ENCODE measurements around the gene MED12. TPM values are rescaled to one million over a fixed set of nuclear protein-coding genes. Genes with fewer than 3 reads are reported as not detected.
A peak's percentile ranks its signal among the peaks of the same experiment; 100 is the strongest.
"Not testable (repeated sequence)": the region's sequence is repeated elsewhere in the genome, so short reads cannot be mapped to it uniquely, and the experiment has no call there.

The MED12 gene
- polyA plus RNA-seq, 4 donors: 29.2 to 69.2 (median 44.1) TPM

GRCh38 chrX:71158603-71159002 is 40.2 kb downstream of the MED12 start:
- DNase-seq (ENCODE audit: low read depth in 4 of 4, low spot score in 2 of 4): no peak

DNA sequence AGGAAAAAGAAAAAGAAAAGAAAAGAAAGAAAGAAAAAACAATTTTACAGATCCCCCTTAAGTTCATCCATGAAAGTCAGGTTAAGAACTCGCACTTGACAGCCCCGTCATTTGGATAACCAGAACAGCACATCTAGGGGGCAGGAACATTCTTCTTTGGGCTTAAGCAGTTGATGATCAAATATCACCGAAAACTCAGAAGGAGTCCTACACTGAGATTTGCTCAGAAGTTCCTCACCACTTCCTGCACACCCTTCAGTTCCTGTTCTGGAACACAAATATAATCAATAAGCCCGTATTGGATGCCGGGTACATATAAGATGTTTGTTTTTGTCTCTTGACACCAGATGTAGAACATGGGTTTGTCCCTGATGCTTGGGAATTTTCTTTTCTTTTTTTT is 40.9 kb downstream of the MED12 start:
- DNase-seq (ENCODE audit: low read depth in 4 of 4, low spot score in 2 of 4): no peak

DNA sequence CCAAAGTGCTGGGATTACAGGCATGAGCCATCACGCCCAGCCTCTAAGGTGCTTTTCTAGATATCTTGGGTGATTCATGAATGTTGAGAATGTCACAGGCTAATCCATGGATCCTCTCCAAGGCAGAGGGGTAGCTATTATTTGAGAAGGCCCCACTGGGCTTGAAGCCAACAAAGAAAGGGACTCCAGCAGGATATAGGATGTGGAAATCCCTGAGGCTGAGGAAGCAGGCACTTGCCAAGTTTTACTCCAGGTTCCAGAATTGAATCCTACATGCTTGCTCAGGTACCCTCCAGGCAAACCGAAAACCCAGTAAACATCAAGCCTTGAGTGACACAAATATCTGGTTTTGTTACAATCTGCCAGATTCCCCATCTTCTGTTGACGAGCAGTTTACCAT is 42.1 kb downstream of the MED12 start:
- DNase-seq (ENCODE audit: low read depth in 4 of 4, low spot score in 2 of 4): no peak

DNA sequence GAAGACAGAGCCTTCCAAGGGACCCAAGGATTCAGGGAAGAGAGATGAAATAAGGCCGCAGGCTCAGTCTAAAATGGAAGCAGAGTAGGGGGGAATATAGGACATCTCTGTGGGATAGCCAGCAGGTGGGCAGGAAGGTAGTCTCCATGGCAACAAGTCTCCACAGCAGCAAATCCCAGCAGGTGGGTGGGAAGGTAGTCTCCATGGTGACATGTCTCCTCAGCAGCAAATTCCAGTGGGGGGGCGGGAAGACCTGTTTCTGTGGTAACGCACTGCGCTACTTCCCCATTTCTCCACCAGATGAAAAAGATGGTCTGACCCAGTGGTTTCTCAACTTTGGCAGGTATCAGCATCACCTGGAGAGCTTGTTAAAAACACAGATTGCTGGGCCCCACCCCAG is 44.6 kb downstream of the MED12 start:
- no peak for DNase-seq (ENCODE audit: low read depth in 4 of 4, low spot score in 2 of 4)

DNA sequence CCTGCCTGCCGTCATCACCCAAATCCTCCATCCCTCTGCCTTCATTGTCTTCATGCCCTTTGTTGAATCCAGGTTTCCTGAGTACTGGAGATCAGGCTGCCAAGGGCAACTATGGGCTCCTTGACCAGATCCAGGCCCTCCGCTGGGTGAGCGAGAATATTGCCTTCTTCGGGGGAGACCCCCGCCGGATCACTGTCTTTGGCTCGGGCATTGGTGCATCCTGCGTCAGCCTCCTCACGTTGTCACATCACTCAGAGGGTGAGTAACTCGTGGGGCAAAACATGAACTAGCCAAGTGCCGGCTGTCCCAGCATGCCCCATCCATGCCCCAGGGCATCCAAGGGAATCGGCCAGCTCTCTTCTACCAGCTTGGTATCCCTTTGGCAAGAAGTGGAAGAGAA is 45.7 kb downstream of the MED12 start:
- DNase-seq (ENCODE audit: low read depth in 4 of 4, low spot score in 2 of 4): no peak

DNA sequence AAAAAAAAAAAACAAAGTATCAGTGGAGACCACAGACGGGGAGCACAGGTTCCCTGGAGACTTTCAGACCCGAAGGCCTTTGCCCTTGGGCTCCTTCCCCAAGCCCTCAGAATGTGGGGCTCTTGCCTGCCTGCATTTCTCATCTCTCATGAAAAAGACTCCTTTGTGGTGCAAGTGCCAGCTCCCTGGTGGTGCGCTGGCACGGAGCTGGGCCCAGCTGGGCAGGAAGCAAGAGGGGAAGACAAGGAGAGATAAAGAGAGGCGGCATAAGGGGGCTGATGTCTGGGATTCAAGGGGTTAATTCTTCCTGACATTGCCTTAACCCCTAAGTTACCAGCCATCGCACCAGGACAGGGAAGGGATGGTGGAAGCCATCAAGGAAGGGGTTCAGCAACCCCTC is 48.1 kb downstream of the MED12 start:
- no peak for DNase-seq (ENCODE audit: low read depth in 4 of 4, low spot score in 2 of 4)

GRCh38 chrX:71167031-71167781 is 48.8 kb downstream of the MED12 start:
- DNase-seq (ENCODE audit: low read depth in 4 of 4, low spot score in 2 of 4): no peak

DNA sequence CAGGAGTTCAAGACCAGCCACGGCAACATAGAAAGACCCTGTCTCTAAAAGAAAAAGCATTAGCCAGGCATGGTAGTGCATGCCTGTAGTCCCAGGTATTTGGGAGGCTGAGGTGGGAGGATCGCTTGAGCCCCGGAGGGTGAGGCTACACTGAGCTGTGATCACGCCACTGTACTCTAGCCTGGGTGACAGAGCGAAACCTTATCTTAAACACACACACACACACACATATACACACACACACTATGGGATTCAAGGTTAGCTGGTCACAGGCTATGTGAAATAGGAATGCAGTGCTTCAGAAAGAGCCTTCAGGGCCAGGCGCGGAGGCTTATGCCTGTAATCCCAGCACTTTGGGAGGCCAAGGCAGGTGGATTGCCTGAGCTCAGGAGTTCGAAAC is 49.7 kb downstream of the MED12 start:
- DNase-seq (ENCODE audit: low read depth in 4 of 4, low spot score in 2 of 4): no peak

GRCh38 chrX:71169586-71169985 is 51.2 kb downstream of the MED12 start:
- no peak for DNase-seq (ENCODE audit: low read depth in 4 of 4, low spot score in 2 of 4)

GRCh38 chrX:71170660-71171059 is 52.3 kb downstream of the MED12 start:
- DNase-seq (ENCODE audit: low read depth in 4 of 4, low spot score in 2 of 4): no peak

- no peak for DNase-seq (ENCODE audit: low read depth in 4 of 4, low spot score in 2 of 4)
Measured at GRCh38 chrX:71171110-71171801, 52.9 kb downstream of the MED12 start.

GRCh38 chrX:71173440-71173839 is 55.0 kb downstream of the MED12 start:
- DNase-seq (ENCODE audit: low read depth in 4 of 4, low spot score in 2 of 4): no peak

DNA sequence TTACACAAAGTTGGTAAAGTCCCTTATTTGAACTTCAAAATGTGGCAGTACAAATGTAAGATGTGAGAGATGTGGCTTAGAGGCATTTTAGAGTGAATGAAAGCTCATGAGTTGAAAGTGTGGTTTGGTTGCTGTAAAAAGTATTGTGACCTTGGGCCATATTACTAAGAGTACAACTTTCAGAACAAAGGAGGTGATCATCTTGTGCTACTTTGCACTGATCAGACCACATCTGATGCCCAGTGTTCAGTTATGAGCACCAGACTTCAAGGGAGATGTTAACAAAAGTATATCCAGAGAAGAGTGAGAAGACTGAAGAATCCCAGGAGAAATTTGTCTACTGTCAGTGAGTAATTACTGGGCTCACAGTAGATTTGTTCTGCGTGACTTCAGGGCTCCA is 56.4 kb downstream of the MED12 start:
- no peak for DNase-seq (ENCODE audit: low read depth in 4 of 4, low spot score in 2 of 4)

DNA sequence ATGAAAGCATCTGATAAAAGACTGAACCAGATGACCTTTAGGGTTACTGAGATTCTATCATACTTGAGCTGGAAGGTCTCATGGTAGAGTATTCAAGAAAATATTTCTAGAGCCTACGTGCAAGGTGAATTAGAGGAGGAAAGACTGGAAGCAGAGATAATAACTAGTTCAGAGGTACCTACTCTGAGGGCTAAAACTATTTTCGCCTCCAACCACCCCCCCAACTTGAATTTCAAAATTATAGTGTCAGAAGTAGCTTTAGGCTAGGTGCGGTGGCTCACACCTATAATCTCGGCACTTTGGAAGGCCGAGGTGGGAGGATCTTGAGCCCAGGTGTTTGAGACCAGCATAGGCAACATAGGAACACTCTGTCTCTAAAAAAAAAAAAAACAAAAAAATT is 57.1 kb downstream of the MED12 start:
- no peak for DNase-seq (ENCODE audit: low read depth in 4 of 4, low spot score in 2 of 4)

- no peak for DNase-seq (ENCODE audit: low read depth in 4 of 4, low spot score in 2 of 4)
Measured at GRCh38 chrX:71177327-71177726, 58.9 kb downstream of the MED12 start.

- DNase-seq (ENCODE audit: low read depth in 4 of 4, low spot score in 2 of 4): no peak
Measured at GRCh38 chrX:71178908-71179307, 60.5 kb downstream of the MED12 start.

DNA sequence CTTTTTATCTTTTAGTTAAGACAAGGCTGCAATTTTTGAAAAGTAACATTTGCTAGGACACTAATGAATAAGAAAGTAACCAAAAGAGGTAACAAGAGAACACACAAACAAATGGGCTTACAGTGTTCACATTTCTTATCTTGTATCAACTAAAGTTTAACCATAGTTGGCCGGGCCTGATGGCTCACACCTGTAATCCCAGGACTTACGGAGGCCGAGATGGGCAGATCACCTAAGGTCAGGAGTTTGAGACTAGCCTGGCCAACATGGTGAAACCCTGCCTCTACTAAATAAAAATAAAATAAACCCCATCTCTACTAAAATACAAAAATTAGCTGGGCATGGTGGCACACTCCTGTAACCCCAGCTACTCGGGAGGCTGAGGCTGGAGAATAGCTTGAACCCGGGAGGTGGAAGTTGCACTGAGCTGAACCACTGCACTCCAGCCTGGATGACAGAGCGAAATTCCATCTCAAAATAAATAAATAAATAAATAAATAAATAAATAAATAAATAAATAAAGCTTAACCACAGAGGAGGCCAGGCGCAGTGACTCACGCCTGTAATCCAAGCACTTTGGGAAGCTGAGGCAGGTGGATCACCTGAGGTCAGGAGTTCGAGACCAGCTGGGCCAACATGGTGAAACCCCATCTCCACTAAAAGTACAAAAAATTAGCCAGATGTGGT is 62.3 kb downstream of the MED12 start:
- DNase-seq (ENCODE audit: low read depth in 4 of 4, low spot score in 2 of 4): not testable (repeated sequence)

- DNase-seq (ENCODE audit: low read depth in 4 of 4, low spot score in 2 of 4): no peak
Measured at GRCh38 chrX:71181558-71181909, 63.1 kb downstream of the MED12 start.

GRCh38 chrX:71181910-71182799 is 63.8 kb downstream of the MED12 start:
- peak; percentile 71 to 89 (median 80) for DNase-seq (ENCODE audit: low read depth in 4 of 4, low spot score in 2 of 4)

DNA sequence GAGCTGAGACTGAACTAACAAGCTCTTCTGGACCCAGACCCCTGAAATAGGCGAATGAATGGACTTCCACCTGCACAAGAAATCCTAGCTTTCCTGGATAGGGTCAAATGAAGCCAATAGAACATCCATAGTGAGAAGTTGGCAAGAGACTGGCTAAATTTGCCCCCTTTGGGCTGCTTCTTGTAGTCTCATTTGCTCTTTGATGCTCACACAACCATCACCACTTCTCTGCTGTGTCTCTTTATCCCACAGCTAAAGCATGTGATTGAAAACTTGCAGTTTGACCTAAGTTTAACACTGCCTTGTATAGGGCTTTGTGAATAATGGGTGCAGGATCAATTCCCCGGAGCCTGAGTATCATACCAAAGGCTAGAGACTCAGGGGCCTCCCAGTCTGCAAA is 64.5 kb downstream of the MED12 start:
- no peak for DNase-seq (ENCODE audit: low read depth in 4 of 4, low spot score in 2 of 4)

DNA sequence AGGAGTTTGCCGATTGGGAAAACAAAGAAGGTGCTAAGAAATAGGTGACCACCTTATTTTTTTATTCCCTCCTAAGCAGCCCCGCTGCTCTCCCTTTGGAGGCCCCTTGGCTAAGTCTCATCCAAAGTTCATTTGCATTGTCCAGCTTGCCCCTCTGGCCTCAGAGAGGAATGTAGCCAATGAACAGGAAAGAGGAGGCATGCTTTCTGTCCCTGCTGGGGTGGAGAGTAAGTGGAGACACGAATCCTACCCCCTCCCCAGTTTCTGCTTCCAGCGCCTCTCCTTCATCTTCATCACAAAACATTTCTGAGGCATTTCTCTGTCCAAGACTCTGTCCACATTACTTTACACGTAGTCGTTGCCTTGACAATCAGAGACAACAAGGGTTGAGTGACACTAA is 64.9 kb downstream of the MED12 start:
- DNase-seq (ENCODE audit: low read depth in 4 of 4, low spot score in 2 of 4): peak in 1 of 4 donors; percentile 25

Data from left renal cortex interstitium (tissue), 4 donors.